H1 (cell line): Measurements from ENCODE around the gene TIMM8A. TPM values are rescaled to one million over a fixed set of nuclear protein-coding genes. Genes with fewer than 3 reads are reported as not detected.

Experiments
- CTCF ChIA-PET: fragments of 300-600 bp; sonication (Branson Sonifier 250); formaldehyde crosslinking; loops from one replicate; lab custom pipeline; 2021; ENCODE audit not compliant: partially characterized antibody; lab: Charles Lee
- POLR2A ChIA-PET: fragments of 300-600 bp; sonication (Branson Sonifier 250); formaldehyde crosslinking; loops from one replicate; lab custom pipeline; 2021; ENCODE audit warnings: inconsistent platforms; ENCODE audit not compliant: partially characterized antibody; lab: Charles Lee
- DNase-seq, 2 experiments: peaks; one replicate each; pipeline versions ENCODE4 v3.0.0 to v3.0.0-alpha.2; 2010 to 2022; ENCODE audit warnings: low spot score in 2 of 2, low read depth in 1 of 2, mixed read lengths in 1 of 2
- FAIRE-seq: peaks from 2 replicates; lab custom pipeline; 2011; peaks lifted over from hg19 to GRCh38; lab: Jason Lieb, UNC
- H2AFZ ChIP-seq: 2 replicates; pipeline ENCODE4 v1.8.1; 2012; ENCODE audit warnings: low read length, inconsistent platforms
- H2AK5ac ChIP-seq: 2 replicates; pipeline ENCODE4 v1.6.1; 2013; ENCODE audit warnings: low read depth, low read length
- H2BK120ac ChIP-seq: replicated peaks from 2 replicates; pipeline ENCODE3; 2013; ENCODE audit warnings: low read depth, low read length, inconsistent platforms
- H2BK12ac ChIP-seq: 2 replicates; pipeline ENCODE4 v1.6.1; 2013; ENCODE audit warnings: low read depth, low read length
- H2BK15ac ChIP-seq: 2 replicates; pipeline ENCODE4 v1.6.1; 2013; ENCODE audit warnings: low read length
- H2BK20ac ChIP-seq: 2 replicates; pipeline ENCODE4 v1.6.1; 2013; ENCODE audit warnings: low read length
- H2BK5ac ChIP-seq: 2 replicates; pipeline ENCODE4 v1.6.1; 2013; ENCODE audit warnings: low read depth, low read length
- H3K14ac ChIP-seq: 2 replicates; pipeline ENCODE4 v1.6.1; 2013; ENCODE audit warnings: inconsistent platforms; ENCODE audit not compliant: insufficient read length
- H3K18ac ChIP-seq: 2 replicates; pipeline ENCODE4 v1.6.1; 2013; ENCODE audit warnings: low read length; ENCODE audit errors: extremely low read depth
- H3K23ac ChIP-seq: 2 replicates; pipeline ENCODE4 v1.6.1; 2013; ENCODE audit warnings: inconsistent platforms; ENCODE audit not compliant: insufficient read length
- H3K23me2 ChIP-seq: 2 replicates; pipeline ENCODE4 v1.6.1; 2013; ENCODE audit warnings: low read depth, low read length
- H3K27ac ChIP-seq: 2 replicates; pipeline ENCODE4 v1.6.1; 2011; ENCODE audit warnings: low read depth, low read length, inconsistent platforms
- H3K27me3 ChIP-seq, 4 experiments: replicated peaks in 1 of 4; 1 replicate in 1 of 4; 2 replicates in 3 of 4; pipeline versions ENCODE4 v1.6.1 to v1.8.1; 2011 to 2013; ENCODE audit warnings: low read length in 3 of 4, mild to moderate bottlenecking in 3 of 4, inconsistent platforms in 2 of 4, mixed read lengths in 2 of 4, moderate library complexity in 1 of 4; ENCODE audit not compliant: control insufficient read depth in 3 of 4, insufficient read depth in 3 of 4; ENCODE audit errors: extremely low read depth in 1 of 4
- H3K36me3 ChIP-seq, 4 experiments: 2 replicates each; pipeline versions ENCODE4 v1.6.1 to v1.8.1; 2011 to 2013; ENCODE audit warnings: mild to moderate bottlenecking in 4 of 4, low read length in 3 of 4, moderate library complexity in 2 of 4, control low read depth in 1 of 4, inconsistent platforms in 1 of 4; ENCODE audit not compliant: insufficient read depth in 4 of 4, control insufficient read depth in 2 of 4
- H3K4ac ChIP-seq: replicated peaks from 2 replicates; pipeline ENCODE3; 2013; ENCODE audit warnings: low read length, low read depth, mixed read lengths, inconsistent platforms; ENCODE audit not compliant: insufficient read length
- H3K4me1 ChIP-seq, 4 experiments: replicated peaks in 1 of 4; 1 replicate in 1 of 4; 2 replicates in 3 of 4; pipeline versions ENCODE4 v1.6.1 to v1.8.1; 2011 to 2013; ENCODE audit warnings: low read length in 3 of 4, inconsistent platforms in 2 of 4, mixed read lengths in 1 of 4; ENCODE audit not compliant: insufficient read depth in 4 of 4, control insufficient read depth in 3 of 4
- H3K4me2 ChIP-seq, 2 experiments: 2 replicates each; pipeline versions ENCODE4 v1.6.1 to v1.8.1; 2011 to 2013; ENCODE audit warnings: low read depth in 2 of 2, low read length in 2 of 2, control low read depth in 1 of 2, inconsistent platforms in 1 of 2, mild to moderate bottlenecking in 1 of 2; ENCODE audit not compliant: insufficient read depth in 1 of 2
- H3K4me3 ChIP-seq, 4 experiments: fragments of 200-600, 300-600 bp in 1 of 4; sonication (generic), shearing (Covaris generic), sonication (Bioruptor Twin) in 1 of 4; 2 replicates each; pipeline versions ENCODE4 v1.5.1 to v1.8.1; 2011 to 2016; ENCODE audit warnings: low read length in 4 of 4, low read depth in 3 of 4, control low read depth in 2 of 4, inconsistent platforms in 2 of 4, mild to moderate bottlenecking in 2 of 4, mixed read lengths in 1 of 4, moderate library complexity in 1 of 4; ENCODE audit not compliant: insufficient read depth in 2 of 4; ENCODE audit errors: extremely low read depth in 1 of 4
- H3K56ac ChIP-seq: replicated peaks from 2 replicates; pipeline ENCODE3; 2013; ENCODE audit warnings: low read depth, mild to moderate bottlenecking, mixed read lengths, low read length, inconsistent platforms; ENCODE audit not compliant: insufficient read length
- H3K79me1 ChIP-seq: 2 replicates; pipeline ENCODE4 v1.6.1; 2013; ENCODE audit warnings: low read depth, low read length, control low read depth
- H3K79me2 ChIP-seq, 2 experiments: 2 replicates each; pipeline versions ENCODE4 v1.6.1 to v1.8.1; 2012 to 2013; ENCODE audit warnings: low read length in 2 of 2, mild to moderate bottlenecking in 2 of 2, inconsistent platforms in 1 of 2; ENCODE audit not compliant: insufficient read depth in 2 of 2, control insufficient read depth in 1 of 2
- H3K9ac ChIP-seq, 4 experiments: replicated peaks in 1 of 4; 1 replicate in 1 of 4; 2 replicates in 3 of 4; pipeline versions ENCODE4 v1.6.1 to v1.8.1; 2011 to 2013; ENCODE audit warnings: low read depth in 3 of 4, low read length in 3 of 4, control low read depth in 2 of 4, mild to moderate bottlenecking in 2 of 4, moderate library complexity in 2 of 4, inconsistent platforms in 1 of 4; ENCODE audit errors: extremely low read depth in 1 of 4
- H3K9me3 ChIP-seq, 2 experiments: 2 replicates each; pipeline versions ENCODE4 v1.6.1 to v1.8.1; 2012 to 2013; ENCODE audit warnings: mild to moderate bottlenecking in 2 of 2, moderate library complexity in 2 of 2, control low read depth in 1 of 2, inconsistent platforms in 1 of 2, low read depth in 1 of 2, low read length in 1 of 2, mixed read lengths in 1 of 2; ENCODE audit not compliant: insufficient read depth in 2 of 2
- H4K20me1 ChIP-seq, 2 experiments: replicated peaks in 1 of 2; 2 replicates each; pipeline versions ENCODE3 to v1.8.1; 2011 to 2013; ENCODE audit warnings: inconsistent platforms in 2 of 2, low read length in 2 of 2, mild to moderate bottlenecking in 1 of 2; ENCODE audit not compliant: insufficient read depth in 2 of 2, control insufficient read depth in 1 of 2
- H4K5ac ChIP-seq: 2 replicates; pipeline ENCODE4 v1.6.1; 2013; ENCODE audit warnings: low read length, low read depth, mixed read lengths, inconsistent platforms; ENCODE audit not compliant: insufficient read length
- H4K8ac ChIP-seq: 2 replicates; pipeline ENCODE4 v1.8.0; 2013; ENCODE audit warnings: mild to moderate bottlenecking, moderate library complexity, low read length, inconsistent platforms; ENCODE audit not compliant: insufficient read depth; ENCODE audit errors: extremely low read depth
- H4K91ac ChIP-seq: replicated peaks from 2 replicates; pipeline ENCODE3; 2013; ENCODE audit warnings: low read length, mixed read lengths, inconsistent platforms; ENCODE audit not compliant: insufficient read length
- ASH2L ChIP-seq: fragments of 200-600, 300-600 bp; sonication (generic); IDR thresholded peaks from one replicate; pipeline ENCODE4 v1.7.1; 2017; ENCODE audit warnings: low read length
- ATF3 ChIP-seq: IDR thresholded peaks from 2 replicates; pipeline ENCODE4 v1.6.1; 2011; ENCODE audit warnings: low read depth, mild to moderate bottlenecking, low read length; ENCODE audit not compliant: insufficient read depth
- CEBPB ChIP-seq: IDR thresholded peaks from 2 replicates; pipeline ENCODE4 v1.6.1; 2012; ENCODE audit warnings: low read depth, low read length
- CHD2 ChIP-seq: IDR thresholded peaks from 2 replicates; pipeline ENCODE4 v1.6.1; 2012; ENCODE audit warnings: low read length, improper control_type of control experiment
- JUN ChIP-seq: IDR thresholded peaks from 2 replicates; pipeline ENCODE4 v1.6.1; 2011; ENCODE audit warnings: low read depth, mild to moderate bottlenecking, improper control_type of control experiment, low read length
- JUND ChIP-seq: IDR thresholded peaks from 2 replicates; pipeline ENCODE4 v1.6.1; 2011; ENCODE audit warnings: mild to moderate bottlenecking, improper control_type of control experiment, low read length
- KDM4A ChIP-seq: IDR thresholded peaks from one replicate; pipeline ENCODE4 v1.7.1; 2012; ENCODE audit warnings: low read depth, mild to moderate bottlenecking, moderate library complexity, low read length, inconsistent platforms; ENCODE audit not compliant: severe bottlenecking
- PHF8 ChIP-seq: fragments of 200-600 bp; sonication (generic); conservative IDR thresholded peaks from 2 replicates; pipeline ENCODE4 v1.7.1; 2012; ENCODE audit warnings: low read depth, mild to moderate bottlenecking, inconsistent platforms, low read length, moderate library complexity
- RAD21 ChIP-seq, 2 experiments: IDR thresholded peaks in 1 of 2; conservative IDR thresholded peaks in 1 of 2; 2 replicates each; pipeline ENCODE4 v1.6.1; 2011; ENCODE audit warnings: low read depth in 2 of 2, low read length in 2 of 2, improper control_type of control experiment in 1 of 2, inconsistent platforms in 1 of 2, mild to moderate bottlenecking in 1 of 2, moderate library complexity in 1 of 2
- SAP30 ChIP-seq: fragments of 300-600 bp; sonication (generic); IDR thresholded peaks from 2 replicates; pipeline ENCODE4 v1.7.1; 2012; ENCODE audit warnings: low read length, moderate library complexity, mild to moderate bottlenecking, inconsistent platforms; ENCODE audit not compliant: insufficient read depth, insufficient replicate concordance
- SUZ12 ChIP-seq: fragments of 200-600 bp; sonication (generic); IDR thresholded peaks from 2 replicates; pipeline ENCODE4 v1.6.1; 2012; ENCODE audit warnings: mild to moderate bottlenecking, inconsistent platforms, low read length, moderate library complexity, mixed read lengths
- TAF1 ChIP-seq: IDR thresholded peaks from 2 replicates; pipeline ENCODE4 v1.6.1; 2011; ENCODE audit warnings: mild to moderate bottlenecking, low read depth, low read length
- TCF12 ChIP-seq: IDR thresholded peaks from 2 replicates; pipeline ENCODE4 v1.6.1; 2011; ENCODE audit warnings: low read depth, mild to moderate bottlenecking, low read length
- WGBS, 2 experiments: shearing (Covaris generic) in 1 of 2; methylation state at CpG; one replicate each; pipeline versions ENCODE4 v1.1.6 to v1.1.7; 2013 to 2015; ENCODE audit warnings: low lambda C conversion rate in 2 of 2, mixed read lengths in 2 of 2, inconsistent platforms in 1 of 2, low coverage in 1 of 2, missing lambda C conversion rate in 1 of 2; ENCODE audit not compliant: insufficient replicate concordance in 2 of 2, insufficient coverage in 1 of 2, insufficient read length in 1 of 2; ENCODE audit errors: extremely low coverage in 1 of 2, missing lambda C conversion rate in 1 of 2; 5-methylcytosine and 5-hydroxymethylcytosine counted together
- polyA plus RNA-seq, 7 experiments: library from polyadenylated mRNA; depleted of rRNA in 3 of 7; stranded (reverse) in 5 of 7; unstranded in 2 of 7; fragments of >200 nt in 5 of 7; fragments of 200-250 nt in 2 of 7; gene quantifications; 1 replicate in 5 of 7; 2 replicates in 1 of 7; 4 replicates in 1 of 7; pipeline versions ENCODE4 v1.2.1 to v1.2.3, GENCODE V29; 2011 to 2013; ENCODE audit warnings: missing spikeins in 2 of 7, mixed read lengths in 2 of 7
- total RNA-seq: library from RNA; stranded (reverse); fragmentation: NEBNext Ultra II Directional; extraction: Animal tissue kit (Norgen Biotek cat#: 25700); gene quantifications from 2 replicates; pipeline ENCODE4 v1.2.1, GENCODE V29; 2021

TIMM8A gene
- total and polyA plus RNA-seq, 2 of the 8 experiments (the other 6 are each of a cell fraction or from before 2014, with no cell fraction given): 16.1 to 38.1 TPM

GRCh38 chrX:101370888-101371504 lies 22.5 kb upstream of the TIMM8A start:
- Histone ChIP-seq H2AK5ac (no peak overlapping the region), H2BK12ac (no peak overlapping the region), H3K79me2 (no peaks in the 10 kb centered on the region), H2BK120ac (no peak overlapping the region), H3K14ac (no peak overlapping the region), H3K9me3 (no peaks in the 10 kb centered on the region), H2AFZ (no peak overlapping the region), H4K91ac (no peak overlapping the region), H3K27ac (no peak overlapping the region), H4K5ac (no peak overlapping the region), H3K23ac (no peak overlapping the region), H4K8ac (no peak overlapping the region), H4K20me1 (no peaks in the 10 kb centered on the region), H3K9ac (no peak overlapping the region), H3K4me3 (no peak overlapping the region), H2BK20ac (no peak overlapping the region), H3K18ac (no peak overlapping the region), H3K4me2 (no peak overlapping the region), H2BK5ac (no peak overlapping the region), H3K4ac (no peak overlapping the region), H3K36me3 (no peaks in the 10 kb centered on the region), H3K4me1 (no peaks in the 10 kb centered on the region), H3K79me1 (no peaks in the 10 kb centered on the region), H3K23me2 (no peaks in the 10 kb centered on the region), H2BK15ac (no peak overlapping the region), H3K27me3 (no peaks in the 10 kb centered on the region), H3K56ac (no peak overlapping the region)
- ChIA-PET POLR2A (interaction anchor here (1.2 kb wide), 1 partner anchor 20 kb away, joined by 3 read pairs; the partner anchor contains the start of gene RPL36A), CTCF (no interaction called here)
- DNase-seq: no peak
- FAIRE-seq: no peak
- 92% methylated on average over 3 of the region's 3 CpGs; no CpG with 5 or more reads in 1 of the 2 experiments for WGBS, 2 experiments
- TF ChIP-seq TAF1: no peak
- no peak for TF ChIP-seq KDM4A
- TF ChIP-seq SUZ12: no peak
- TF ChIP-seq JUND: no peak
- no peak for TF ChIP-seq CEBPB
- TF ChIP-seq SAP30: no peak
- TF ChIP-seq JUN: no peak
- TF ChIP-seq RAD21 (IDR thresholded peaks at IDR 0.05 in 1 of 2, conservative IDR thresholded peaks at IDR 0.05 in 1 of 2; ENCODE audit: low read depth in 2 of 2, low read length in 2 of 2): no peak
- TF ChIP-seq ASH2L: no peak
- no peak for TF ChIP-seq CHD2
- no peak for TF ChIP-seq PHF8
- no peak for TF ChIP-seq ATF3
- no peak for TF ChIP-seq TCF12
